Activated naive CD8-positive, alpha-beta T cell treated with anti-CD3 and anti-CD28 coated beads, Interleukin-2, amount 50 U/mL, for 24 hours (primary cell): ENCODE measurements around the gene KYAT1.
A peak's percentile ranks its signal among the peaks of the same experiment; 100 is the strongest.

Experiments used
- ATAC-seq: fragments of 150-1000 bp; cut with Tn5 transposase; one replicate; pipeline ENCODE4 v1.10.0; 2021
- DNase-seq: peaks from one replicate; pipeline ENCODE4 v3.0.0; 2021
- H3K27ac Mint-ChIP-seq: one replicate; pipeline ENCODE4 v1.8.0; 2021; ENCODE audit warnings: mild to moderate bottlenecking, mixed read lengths
- H3K27me3 Mint-ChIP-seq: one replicate; pipeline ENCODE4 v1.8.0; 2021; ENCODE audit warnings: mixed read lengths
- H3K36me3 Mint-ChIP-seq: one replicate; pipeline ENCODE4 v1.8.0; 2021; ENCODE audit warnings: low read depth, mixed read lengths
- H3K4me1 Mint-ChIP-seq: one replicate; pipeline ENCODE4 v1.8.0; 2021; ENCODE audit warnings: mixed read lengths
- H3K4me3 Mint-ChIP-seq: one replicate; pipeline ENCODE4 v1.8.0; 2021; ENCODE audit warnings: mild to moderate bottlenecking, moderate library complexity, mixed read lengths
- H3K9me3 Mint-ChIP-seq: one replicate; pipeline ENCODE4 v1.8.0; 2021; ENCODE audit warnings: mixed read lengths

KYAT1 gene

GRCh38 chr9:128881884-128882676 is at the start of gene KYAT1, which contains the start of gene LRRC8A:
Gene KYAT1, minus strand, starts transcription at chr9:128881950. Its CDS starts 36,545 bp downstream, at chr9:128845405.
Gene LRRC8A, plus strand, starts transcription at chr9:128882133. Its CDS starts 25,032 bp downstream, at chr9:128907165.
- DNase-seq (peak; percentile 99), ATAC-seq (peak; percentile 95)
- H3K27ac Mint-ChIP-seq, result peak within 1 kb of the TSS; percentile 87
- no peaks in the 10 kb centered on the region for H3K27me3 Mint-ChIP-seq
- H3K9me3 Mint-ChIP-seq, result no peaks in the 10 kb centered on the region
- H3K36me3 Mint-ChIP-seq, result peaks cover 5% of the 10 kb centered on the region
- peaks cover 41% of the 10 kb centered on the region for H3K4me1 Mint-ChIP-seq
- peak within 1 kb of the TSS; percentile 96 for H3K4me3 Mint-ChIP-seq

DNA sequence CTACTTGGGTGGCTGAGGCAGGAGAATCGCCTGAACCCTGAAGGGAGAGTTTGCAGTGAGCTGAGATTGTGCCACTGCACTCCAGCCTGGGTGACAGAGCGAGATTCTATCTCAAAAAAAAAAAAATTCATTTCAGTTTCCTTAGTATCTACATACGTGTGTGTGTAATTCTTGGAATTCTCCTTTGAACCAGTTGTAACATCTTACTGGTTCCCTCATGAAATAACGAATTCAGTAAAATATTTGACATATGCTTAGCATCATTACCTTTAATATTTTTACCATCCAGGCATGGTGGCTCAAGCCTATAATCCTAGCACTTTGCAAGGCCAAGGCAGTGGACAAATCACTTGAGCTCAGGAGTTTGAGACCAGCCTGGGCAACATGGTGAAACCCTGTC is 47.8 kb upstream of the KYAT1 start:
- no peak overlapping the region for H3K27ac Mint-ChIP-seq
- no peak overlapping the region for H3K4me3 Mint-ChIP-seq
- no peak for DNase-seq
- H3K36me3 Mint-ChIP-seq, result no peaks in the 10 kb centered on the region
- ATAC-seq, result no peak
- no peaks in the 10 kb centered on the region for H3K9me3 Mint-ChIP-seq
- H3K27me3 Mint-ChIP-seq, result no peaks in the 10 kb centered on the region
- peaks cover 5% of the 10 kb centered on the region for H3K4me1 Mint-ChIP-seq

- Mint-ChIP-seq H3K27me3 (no peaks in the 10 kb centered on the region), H3K27ac (no peak overlapping the region), H3K9me3 (no peaks in the 10 kb centered on the region), H3K4me3 (no peak overlapping the region), H3K4me1 (peaks cover 5% of the 10 kb centered on the region), H3K36me3 (no peaks in the 10 kb centered on the region)
- no peak for ATAC-seq
- no peak for DNase-seq
Measured at GRCh38 chr9:128928624-128929023, 46.9 kb upstream of the KYAT1 start.

DNA sequence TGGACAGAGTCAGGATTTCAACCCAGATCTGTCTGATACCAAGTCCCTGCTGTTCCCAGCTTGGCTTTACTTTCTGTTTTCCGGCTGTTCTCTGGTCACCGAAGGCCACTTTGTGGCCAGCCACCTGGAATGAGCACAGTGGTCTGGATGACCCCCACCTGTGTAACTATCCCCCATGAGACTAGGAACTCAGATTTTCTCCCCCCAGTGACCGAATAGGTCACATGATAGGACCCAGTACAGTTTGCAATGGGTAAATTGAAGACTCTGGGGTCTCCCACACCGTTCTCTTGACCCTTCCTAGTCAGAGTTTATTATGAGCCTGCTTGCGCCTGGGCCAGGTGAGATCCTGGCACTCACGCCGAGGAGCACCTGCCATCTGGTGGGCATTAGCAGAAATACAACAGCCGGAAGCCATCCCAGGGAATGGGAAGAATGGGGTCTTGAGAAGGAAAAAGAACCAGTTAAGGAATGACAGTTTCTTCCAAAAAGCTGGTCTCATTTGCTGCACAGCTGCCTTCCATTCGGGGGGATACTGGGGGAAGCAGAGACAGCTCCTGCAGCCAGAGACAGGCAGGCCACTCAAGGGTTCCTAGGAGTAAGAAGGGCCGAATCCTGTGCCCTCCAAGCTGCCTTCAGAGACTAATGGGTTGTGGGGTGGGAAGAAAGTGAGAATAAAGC is 46.1 kb upstream of the KYAT1 start:
- H3K4me1 Mint-ChIP-seq, result peaks cover 12% of the 10 kb centered on the region
- no peaks in the 10 kb centered on the region for H3K36me3 Mint-ChIP-seq
- H3K9me3 Mint-ChIP-seq, result no peaks in the 10 kb centered on the region
- H3K27me3 Mint-ChIP-seq, result no peaks in the 10 kb centered on the region
- H3K4me3 Mint-ChIP-seq, result no peak overlapping the region
- peak; percentile 65 for ATAC-seq
- no peak overlapping the region for H3K27ac Mint-ChIP-seq
- DNase-seq, result peak; percentile 52

GRCh38 chr9:128923493-128923883 is 41.7 kb upstream of the KYAT1 start:
- Mint-ChIP-seq H3K4me1 (peaks cover 18% of the 10 kb centered on the region), H3K9me3 (no peaks in the 10 kb centered on the region), H3K27ac (no peak overlapping the region), H3K4me3 (no peak overlapping the region), H3K27me3 (no peaks in the 10 kb centered on the region), H3K36me3 (no peaks in the 10 kb centered on the region)
- DNase-seq (no peak), ATAC-seq (no peak)

GRCh38 chr9:128921881-128922763 is 40.4 kb upstream of the KYAT1 start:
- H3K36me3 Mint-ChIP-seq, result peaks cover 4% of the 10 kb centered on the region
- peak overlapping the region; percentile 34 for H3K4me3 Mint-ChIP-seq
- no peaks in the 10 kb centered on the region for H3K9me3 Mint-ChIP-seq
- peaks cover 13% of the 10 kb centered on the region for H3K4me1 Mint-ChIP-seq
- peak; percentile 80 for ATAC-seq
- no peak overlapping the region for H3K27ac Mint-ChIP-seq
- DNase-seq, result peak; percentile 35
- H3K27me3 Mint-ChIP-seq, result no peaks in the 10 kb centered on the region

DNA sequence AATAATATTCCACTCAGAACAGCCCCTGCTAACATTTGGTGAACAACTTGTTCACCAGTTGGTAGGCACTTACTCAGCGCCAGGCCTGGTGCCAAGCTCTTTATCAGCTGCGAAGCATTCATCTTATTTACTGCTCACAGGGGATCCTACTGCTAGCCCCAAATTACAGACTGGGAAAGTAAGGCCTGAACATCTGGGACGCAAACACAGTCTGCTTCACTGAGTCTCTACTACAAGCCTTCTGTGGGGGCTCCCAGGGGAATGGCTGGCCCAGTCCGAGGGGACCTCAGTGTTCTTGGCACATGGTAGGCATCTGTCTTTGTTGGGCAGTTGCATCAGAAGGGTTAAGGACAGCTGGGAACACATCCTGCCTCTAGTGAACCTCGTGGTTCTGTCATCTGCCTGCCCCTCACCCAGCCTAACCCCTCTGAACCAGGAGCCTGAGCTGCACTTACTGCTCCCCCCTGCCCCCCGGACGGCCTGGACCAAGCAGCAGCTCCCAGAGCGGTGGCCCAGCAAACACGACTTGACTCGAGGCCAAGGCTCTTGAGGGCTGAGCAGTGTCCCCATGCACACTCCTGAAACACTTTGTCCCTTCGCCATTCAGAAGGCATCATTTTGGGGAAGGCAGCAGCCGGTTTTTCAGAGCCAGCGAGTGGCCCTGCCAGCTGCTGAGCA is 38.8 kb upstream of the KYAT1 start, which contains the start of gene PHYHD1:
Gene PHYHD1, plus strand, starts transcription at position 602 of the 678 bp plus-strand sequence. CDS start 1,342 bp downstream, outside the sequence.
- H3K36me3 Mint-ChIP-seq, result peaks cover 4% of the 10 kb centered on the region
- DNase-seq (no peak), ATAC-seq (no peak)
- H3K4me3 Mint-ChIP-seq, result no peak within 1 kb of the TSS
- peak within 1 kb of the TSS; percentile 22 for H3K27ac Mint-ChIP-seq
- no peaks in the 10 kb centered on the region for H3K9me3 Mint-ChIP-seq
- peaks cover 13% of the 10 kb centered on the region for H3K4me1 Mint-ChIP-seq
- H3K27me3 Mint-ChIP-seq, result no peaks in the 10 kb centered on the region

- Mint-ChIP-seq H3K27me3 (no peaks in the 10 kb centered on the region), H3K4me3 (no peak overlapping the region), H3K27ac (no peak overlapping the region), H3K4me1 (peaks cover 13% of the 10 kb centered on the region), H3K9me3 (no peaks in the 10 kb centered on the region), H3K36me3 (peaks cover 4% of the 10 kb centered on the region)
- ATAC-seq (no peak), DNase-seq (no peak)
Measured at GRCh38 chr9:128919402-128920089, 37.8 kb upstream of the KYAT1 start.

GRCh38 chr9:128918921-128919320 is 37.2 kb upstream of the KYAT1 start:
- DNase-seq (no peak), ATAC-seq (no peak)
- H3K9me3 Mint-ChIP-seq, result no peaks in the 10 kb centered on the region
- no peaks in the 10 kb centered on the region for H3K27me3 Mint-ChIP-seq
- no peak overlapping the region for H3K4me3 Mint-ChIP-seq
- peaks cover 18% of the 10 kb centered on the region for H3K4me1 Mint-ChIP-seq
- H3K36me3 Mint-ChIP-seq, result peaks cover 4% of the 10 kb centered on the region
- H3K27ac Mint-ChIP-seq, result no peak overlapping the region

- Mint-ChIP-seq H3K4me3 (no peak overlapping the region), H3K4me1 (peaks cover 24% of the 10 kb centered on the region), H3K36me3 (peaks cover 10% of the 10 kb centered on the region), H3K27ac (no peak overlapping the region), H3K9me3 (no peaks in the 10 kb centered on the region), H3K27me3 (no peaks in the 10 kb centered on the region)
- no peak for ATAC-seq
- no peak for DNase-seq
Measured at GRCh38 chr9:128917151-128917849, 35.5 kb upstream of the KYAT1 start.

DNA sequence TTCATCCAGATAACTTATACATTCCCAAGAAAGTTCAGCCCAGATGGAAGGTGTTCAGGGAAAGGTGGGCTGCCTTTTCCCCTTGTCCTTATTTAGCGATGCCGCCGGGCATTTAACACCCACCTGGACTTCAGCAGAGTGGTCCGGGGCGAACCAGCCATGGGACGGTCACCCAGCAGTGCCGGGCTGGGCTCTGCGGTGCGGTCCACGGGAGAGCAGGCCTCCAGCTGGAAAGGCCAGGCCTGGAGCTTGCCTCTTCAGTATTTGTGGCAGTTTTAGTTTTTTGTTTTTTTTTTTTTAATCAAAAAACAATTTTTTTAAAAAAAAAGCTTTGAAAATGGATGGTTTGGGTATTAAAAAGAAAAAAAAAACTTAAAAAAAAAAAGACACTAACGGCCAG is 35.0 kb upstream of the KYAT1 start:
- Mint-ChIP-seq H3K27ac (no peak overlapping the region), H3K27me3 (no peaks in the 10 kb centered on the region), H3K9me3 (no peaks in the 10 kb centered on the region), H3K36me3 (peaks cover 10% of the 10 kb centered on the region), H3K4me3 (no peak overlapping the region), H3K4me1 (peaks cover 27% of the 10 kb centered on the region)
- DNase-seq (no peak), ATAC-seq (no peak)

DNA sequence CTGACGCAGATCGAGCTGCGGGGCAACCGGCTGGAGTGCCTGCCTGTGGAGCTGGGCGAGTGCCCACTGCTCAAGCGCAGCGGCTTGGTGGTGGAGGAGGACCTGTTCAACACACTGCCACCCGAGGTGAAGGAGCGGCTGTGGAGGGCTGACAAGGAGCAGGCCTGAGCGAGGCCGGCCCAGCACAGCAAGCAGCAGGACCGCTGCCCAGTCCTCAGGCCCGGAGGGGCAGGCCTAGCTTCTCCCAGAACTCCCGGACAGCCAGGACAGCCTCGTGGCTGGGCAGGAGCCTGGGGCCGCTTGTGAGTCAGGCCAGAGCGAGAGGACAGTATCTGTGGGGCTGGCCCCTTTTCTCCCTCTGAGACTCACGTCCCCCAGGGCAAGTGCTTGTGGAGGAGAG is 34.5 kb upstream of the KYAT1 start:
- no peak overlapping the region for H3K27ac Mint-ChIP-seq
- H3K36me3 Mint-ChIP-seq, result peaks cover 10% of the 10 kb centered on the region
- no peak for DNase-seq
- no peaks in the 10 kb centered on the region for H3K9me3 Mint-ChIP-seq
- ATAC-seq, result no peak
- H3K27me3 Mint-ChIP-seq, result no peaks in the 10 kb centered on the region
- peaks cover 31% of the 10 kb centered on the region for H3K4me1 Mint-ChIP-seq
- no peak overlapping the region for H3K4me3 Mint-ChIP-seq
